NCI-H69 (cell line): ENCODE data around the gene LDB2.
A peak's percentile ranks its signal among the peaks of the same experiment; 100 is the strongest.
"Not testable (repeated sequence)": the region's sequence is repeated elsewhere in the genome, so short reads cannot be mapped to it uniquely, and the experiment has no call there.

Experiments
- DNase-seq: peaks from one replicate; lab custom pipeline; 2025; lab: John Stamatoyannopoulos, UW

LDB2 gene

DNA sequence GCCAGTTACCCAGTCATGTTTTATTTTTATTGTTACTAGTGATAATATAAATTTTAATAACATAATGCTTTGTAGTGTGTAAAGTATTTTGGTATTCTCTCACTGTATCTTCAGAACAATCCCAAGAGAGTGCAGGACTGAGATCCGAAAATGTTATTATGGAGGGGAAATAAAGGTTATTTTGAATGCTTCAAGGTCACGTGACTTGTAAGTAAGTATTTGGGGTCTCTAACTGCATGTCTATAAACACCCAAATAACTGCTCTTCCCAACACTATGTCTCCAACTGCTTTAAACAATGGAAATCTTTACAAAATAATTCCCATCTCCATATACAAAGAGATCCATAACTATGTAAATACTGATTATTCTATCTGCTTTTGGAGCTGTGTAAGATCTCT lies 302.2 kb downstream of the LDB2 start:
- no peak for DNase-seq

DNA sequence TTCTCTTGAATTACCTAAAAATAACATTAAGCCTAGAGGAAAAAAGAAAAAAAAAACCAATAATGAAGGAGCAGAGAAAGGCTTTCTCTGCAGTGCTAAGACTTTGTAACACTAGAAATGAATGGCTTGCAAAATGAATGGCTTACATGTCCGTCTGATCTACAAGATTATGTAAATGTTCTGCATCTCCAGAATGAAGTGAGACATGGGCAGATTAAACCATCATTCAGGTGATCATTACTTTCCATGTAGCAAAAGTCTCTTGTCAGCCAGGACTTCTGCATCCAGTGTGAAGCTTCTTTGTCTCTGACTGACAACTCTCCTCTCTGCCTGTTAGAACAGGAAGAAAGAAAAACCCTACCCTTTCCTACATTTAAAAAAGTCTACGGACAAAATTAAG lies 304.3 kb downstream of the LDB2 start:
- DNase-seq, result no peak

DNA sequence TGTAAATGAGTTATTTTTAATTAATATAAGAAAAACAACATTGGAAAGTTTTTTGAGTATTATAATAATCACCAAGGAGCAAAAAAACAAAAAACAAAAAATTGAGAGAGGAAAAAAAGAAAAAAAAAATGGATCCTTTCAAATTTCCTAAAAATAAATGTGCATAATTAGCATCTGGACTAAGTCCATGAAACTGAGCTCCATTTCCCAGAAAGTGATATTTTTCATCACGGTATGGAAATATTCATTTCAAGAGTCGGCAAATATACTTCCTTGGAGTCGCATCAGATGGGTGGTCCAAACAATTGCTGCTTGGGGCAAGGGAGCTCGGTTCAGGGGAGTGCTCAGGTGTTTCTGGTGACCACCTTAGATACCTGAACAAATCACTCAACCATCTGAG lies 305.1 kb downstream of the LDB2 start:
- DNase-seq, result no peak

DNA sequence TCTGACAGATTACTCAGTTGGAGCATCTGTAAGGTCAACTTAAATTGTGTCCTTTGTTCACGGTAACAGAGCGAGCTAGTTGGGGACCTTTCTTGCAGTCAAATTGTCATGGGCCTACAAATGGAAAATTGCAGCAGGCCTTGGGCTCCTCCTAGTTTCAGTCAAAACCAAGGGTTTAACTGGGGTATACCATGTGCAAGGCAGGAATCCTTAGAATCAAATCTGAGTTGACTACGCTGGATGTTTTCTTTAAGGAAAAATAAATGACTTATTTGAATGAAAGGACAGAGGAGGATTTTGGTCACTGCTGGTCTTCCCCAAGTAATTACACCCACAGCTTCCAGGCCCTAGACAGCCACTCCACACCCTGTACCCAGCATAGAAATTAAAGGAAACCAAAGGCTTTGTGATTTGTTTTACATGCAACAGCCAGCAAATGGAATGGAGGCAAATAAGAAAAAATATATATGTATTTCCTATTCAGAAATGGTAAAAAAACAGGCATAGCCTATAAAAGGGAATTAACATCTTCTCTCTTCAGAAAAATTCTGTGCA lies 307.1 kb downstream of the LDB2 start:
- no peak for DNase-seq

DNA sequence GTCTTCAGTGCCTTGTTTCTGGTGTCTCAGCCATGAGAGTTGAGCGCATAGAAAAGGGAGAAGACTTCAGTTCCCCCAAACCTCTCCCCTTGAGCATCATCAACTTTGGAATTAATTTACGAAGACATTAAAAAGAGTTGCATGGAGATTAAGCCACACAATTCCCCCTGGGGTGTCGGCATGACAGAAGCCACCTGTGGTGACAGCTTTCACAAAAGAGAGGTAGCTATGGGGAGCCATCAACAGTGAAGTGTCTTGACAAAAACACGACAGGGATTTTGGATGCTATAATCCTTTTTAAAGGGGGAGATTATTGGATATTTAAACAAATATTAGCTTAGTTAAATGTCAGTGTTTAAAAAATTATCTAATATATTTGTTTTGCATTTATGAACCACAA lies 307.6 kb downstream of the LDB2 start:
- no peak for DNase-seq

DNA sequence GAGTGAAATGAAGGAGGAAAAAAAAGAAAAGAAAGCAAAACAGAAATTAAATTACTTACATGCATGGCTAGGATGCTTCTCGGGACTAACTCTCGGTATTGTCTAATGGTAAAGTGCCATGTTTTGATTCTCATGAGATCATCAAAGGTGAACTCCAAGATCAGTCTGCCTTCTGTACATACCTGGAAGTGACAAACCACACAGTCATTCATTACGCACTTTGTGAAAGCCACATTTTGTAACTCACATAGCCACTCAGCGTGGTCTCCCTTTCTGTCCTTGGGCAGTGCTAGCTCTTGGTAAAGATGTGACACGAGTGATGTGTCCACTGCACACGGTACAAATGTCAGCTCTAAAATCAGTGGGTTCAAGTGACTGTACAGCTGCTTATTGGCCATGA lies 309.8 kb downstream of the LDB2 start:
- DNase-seq, result no peak

DNA sequence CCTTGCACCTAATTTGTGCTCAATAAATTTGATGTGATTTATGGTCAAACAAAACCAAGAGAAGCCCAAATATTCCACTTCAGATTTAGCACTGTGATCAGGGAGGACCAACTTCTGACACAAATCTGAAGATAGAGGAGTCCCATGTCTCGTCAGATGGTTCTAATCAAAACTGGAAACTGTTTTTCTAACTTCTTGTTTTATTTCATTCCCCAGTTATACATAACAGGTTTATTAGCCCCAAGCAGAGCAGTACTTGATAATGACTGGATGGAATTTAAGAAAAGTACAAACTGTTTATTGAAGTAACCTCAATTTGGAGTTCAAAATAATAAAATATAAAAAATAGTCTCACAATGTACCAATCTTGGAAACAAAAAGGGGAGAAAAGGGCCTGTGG lies 310.3 kb downstream of the LDB2 start:
- no peak for DNase-seq

DNA sequence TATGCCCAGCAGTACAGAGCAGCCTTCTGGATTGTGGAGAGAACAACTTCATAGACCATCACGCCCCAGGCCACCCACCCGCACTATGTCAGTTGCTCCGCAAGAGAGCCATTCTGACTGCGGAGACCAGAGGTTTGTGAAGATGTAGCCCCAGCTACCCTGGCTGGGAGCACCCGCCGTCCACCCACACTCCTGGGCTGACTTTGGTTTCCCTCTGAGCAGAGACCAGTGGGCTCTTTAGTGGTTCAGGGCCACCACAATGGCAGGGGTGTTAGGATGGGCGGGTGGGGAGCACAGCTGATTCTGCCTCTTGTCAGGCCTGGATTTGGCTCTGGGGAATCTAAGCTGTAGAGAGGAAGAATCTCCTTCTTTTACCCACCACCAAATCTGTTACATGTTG lies 313.4 kb downstream of the LDB2 start:
- no peak for DNase-seq

DNA sequence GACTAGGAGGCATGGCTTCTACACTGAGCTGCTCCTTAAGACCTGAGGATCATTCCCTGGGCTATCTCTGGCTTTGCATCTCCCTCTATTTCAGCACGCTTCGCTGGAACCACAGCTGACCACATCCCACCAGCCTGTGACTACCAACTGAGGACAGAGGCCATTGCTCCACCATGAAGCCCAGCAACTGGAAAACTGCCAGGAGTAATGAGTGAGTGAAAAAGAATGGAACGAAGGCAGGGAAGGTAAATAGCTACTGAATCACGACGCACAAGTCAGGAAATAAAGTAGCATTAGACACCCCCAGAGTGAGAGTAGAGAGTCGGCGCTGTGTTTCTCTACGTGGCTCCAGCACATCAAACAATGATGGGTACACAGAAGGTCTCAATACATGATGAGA lies 314.7 kb downstream of the LDB2 start:
- DNase-seq, result no peak

DNA sequence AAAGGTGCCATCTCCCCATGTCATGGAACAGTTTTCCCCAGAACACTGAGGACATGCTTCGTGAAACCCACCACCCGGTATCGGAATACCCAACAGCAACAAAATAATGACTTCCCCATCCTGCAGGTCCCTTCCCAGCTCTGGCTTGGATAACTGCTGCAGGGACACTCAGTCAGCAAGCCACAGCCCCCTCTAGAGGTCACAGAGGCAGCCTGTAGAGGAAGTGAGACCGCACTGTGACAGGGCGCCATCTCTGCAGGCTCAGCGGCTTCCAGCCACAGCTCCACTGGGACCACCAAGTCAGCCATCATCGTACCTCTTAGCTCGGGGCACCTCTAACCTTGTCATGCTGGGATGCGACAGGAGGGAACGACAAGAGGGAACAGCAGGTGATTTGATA lies 315.9 kb downstream of the LDB2 start:
- DNase-seq, result peak; percentile 11

DNA sequence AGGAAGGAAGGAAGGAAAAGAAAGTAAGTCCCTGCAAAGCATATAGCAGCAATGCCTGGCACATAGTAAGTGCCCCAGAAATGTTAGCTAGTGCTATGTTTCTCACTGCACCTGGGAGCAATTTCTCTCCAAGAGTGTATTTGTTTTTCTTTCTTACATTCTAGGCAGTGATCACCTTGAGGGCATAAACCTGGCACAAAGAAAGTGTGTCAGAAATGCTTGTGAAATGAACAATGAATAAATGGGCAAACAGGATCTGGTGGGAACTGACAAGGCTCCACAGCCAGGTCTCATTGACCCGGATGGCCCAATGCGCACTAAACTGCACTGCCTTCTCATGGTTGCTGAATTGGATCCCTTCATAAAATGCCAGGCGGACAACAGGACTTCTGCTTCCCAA lies 316.4 kb downstream of the LDB2 start:
- DNase-seq, result no peak

DNA sequence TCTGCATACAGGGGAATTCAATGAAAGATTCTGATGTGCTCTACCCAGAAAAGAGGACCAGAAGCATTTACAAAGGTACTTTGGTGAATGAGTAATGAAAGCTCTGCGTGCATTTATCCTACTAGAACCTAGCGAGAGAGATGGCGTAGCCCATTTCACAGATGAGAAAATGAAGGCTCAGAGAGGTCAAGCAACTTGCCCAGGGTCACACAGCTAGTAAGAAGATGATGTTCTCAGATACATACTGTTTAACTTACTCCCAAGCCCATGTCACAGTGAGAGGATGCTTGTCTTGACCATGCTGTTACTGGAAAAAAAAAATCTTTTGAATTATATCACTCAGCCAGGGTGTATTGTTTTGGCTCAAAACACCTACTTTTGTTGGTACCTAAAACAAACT lies 317.3 kb downstream of the LDB2 start:
- no peak for DNase-seq

DNA sequence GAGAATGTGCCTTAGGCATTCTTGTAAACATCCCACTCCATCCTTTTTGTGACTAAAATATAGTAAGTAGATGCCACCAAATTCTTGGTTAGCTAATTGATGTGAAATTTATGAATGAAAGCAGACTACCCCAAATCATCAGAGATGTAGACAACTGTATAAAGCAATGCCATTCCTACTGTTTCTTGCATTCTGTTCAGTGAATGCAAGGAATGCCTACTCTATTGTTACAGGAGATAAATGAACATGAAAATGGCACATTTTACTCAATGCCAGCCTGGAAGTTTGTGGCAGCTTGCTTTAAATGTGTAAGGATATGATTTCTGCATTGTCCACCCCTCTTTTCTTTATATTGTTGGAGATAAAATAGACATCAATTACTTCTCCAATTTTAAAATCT lies 317.9 kb downstream of the LDB2 start:
- no peak for DNase-seq

DNA sequence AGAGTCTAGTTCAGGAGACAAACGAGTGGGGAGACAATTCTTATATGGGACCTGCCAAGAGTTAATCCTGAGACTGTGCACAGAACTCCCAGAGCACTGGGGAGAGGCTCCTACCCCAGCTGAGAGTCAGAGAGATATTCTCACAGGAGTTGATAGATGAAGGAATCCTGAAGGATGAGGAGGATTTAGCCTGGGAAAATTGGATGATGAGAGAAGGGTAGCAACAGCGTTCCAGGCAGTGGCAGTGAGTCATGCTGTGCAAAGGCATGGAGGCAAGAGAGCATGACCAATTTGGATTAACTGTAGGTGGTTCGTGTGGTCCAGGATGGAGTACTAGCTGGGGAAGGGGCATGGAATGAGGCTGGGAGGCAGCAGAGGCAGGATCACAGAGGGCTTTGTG lies 318.6 kb downstream of the LDB2 start:
- DNase-seq, result no peak

DNA sequence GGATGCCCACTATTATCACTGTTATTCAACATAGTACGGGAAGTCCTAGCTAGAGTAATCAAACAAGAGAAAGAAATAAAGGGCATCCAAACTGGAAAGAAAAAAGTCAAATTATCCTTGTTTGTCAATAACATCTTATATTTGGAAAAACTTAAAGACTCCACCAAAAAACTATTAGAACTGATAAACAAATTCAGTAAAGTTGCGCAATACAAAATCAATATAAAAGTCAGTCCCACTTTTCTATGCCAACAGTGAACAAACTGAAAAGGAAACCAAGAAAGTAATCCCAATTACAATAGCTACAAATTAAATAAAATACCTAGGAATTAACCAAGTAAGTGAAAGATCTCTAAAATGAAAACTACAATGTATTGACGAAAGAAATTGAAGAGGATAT lies 321.3 kb downstream of the LDB2 start:
- no peak for DNase-seq

DNA sequence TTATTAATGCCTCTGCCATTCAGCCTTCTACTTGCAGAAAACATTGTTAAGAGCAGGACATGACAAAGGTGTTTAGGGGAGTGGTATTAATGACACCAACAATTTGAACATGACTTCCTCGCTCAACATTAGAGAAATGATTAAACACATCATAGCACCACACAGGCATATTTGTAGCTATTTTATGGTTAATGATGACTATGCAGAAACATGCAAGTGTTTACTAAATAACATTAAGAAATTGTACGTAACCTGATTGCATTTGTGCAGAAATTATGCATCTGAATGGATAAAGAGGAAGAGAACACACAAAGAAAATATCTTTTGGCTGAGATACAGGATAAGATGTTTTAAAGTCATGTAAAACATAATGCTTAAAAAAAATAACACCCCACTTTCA lies 323.5 kb downstream of the LDB2 start:
- DNase-seq, result no peak

DNA sequence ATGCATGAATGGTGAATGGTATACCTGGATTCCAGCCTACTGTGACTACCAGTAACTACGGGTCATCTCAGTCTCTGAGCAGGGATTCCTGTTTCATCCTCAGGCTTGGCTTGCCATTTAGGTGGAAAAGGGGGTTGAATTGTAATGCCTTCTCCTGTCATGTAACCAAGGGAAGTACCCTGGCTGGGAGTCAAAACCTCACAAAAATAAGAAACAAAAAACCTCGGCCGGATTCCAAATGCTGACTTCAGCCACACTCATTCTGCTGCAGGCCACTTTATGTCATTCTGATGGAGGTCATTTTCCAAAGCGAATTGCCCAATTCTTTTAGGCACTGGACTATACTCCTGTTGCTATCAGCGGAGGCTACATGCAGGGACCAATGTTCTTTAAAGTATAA lies 324.7 kb downstream of the LDB2 start:
- no peak for DNase-seq

DNA sequence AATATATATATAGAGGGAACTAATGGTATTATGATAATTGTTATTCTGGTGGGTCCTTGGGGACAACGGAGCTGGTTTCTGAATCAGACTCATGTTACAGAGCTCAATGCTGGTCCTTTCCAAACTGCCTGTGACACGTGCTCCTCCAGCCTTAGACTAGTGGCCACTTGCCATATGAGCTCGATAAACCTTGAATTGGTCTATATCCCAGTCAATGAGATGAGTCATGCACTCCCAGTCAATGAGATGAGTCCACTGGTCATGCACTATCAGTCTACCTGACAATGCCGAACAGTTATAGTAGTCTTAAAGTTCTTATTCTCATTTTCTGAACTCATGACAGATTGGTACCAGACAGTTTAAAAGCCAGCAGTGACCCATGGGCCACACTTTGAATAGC lies 325.2 kb downstream of the LDB2 start:
- DNase-seq, result no peak

DNA sequence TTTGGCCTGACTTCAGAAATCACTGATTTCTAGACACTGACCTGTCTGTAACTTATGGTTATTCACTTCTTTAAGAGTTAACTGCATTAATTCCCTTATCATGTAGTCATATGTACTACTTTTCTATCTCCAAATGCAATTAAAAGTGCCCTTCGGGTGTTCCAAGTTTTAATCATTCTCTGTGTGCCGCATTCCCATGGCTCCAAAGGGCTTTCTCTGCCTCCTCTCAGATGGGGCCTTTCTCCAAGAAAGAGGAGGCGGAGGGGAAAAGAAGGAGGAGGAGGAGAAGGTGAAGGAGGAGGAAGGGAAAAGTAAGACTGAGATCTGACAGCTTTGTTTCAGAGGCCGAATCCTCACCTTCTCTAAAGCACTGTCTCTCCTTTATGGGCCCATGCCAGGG lies 325.8 kb downstream of the LDB2 start:
- DNase-seq, result no peak

DNA sequence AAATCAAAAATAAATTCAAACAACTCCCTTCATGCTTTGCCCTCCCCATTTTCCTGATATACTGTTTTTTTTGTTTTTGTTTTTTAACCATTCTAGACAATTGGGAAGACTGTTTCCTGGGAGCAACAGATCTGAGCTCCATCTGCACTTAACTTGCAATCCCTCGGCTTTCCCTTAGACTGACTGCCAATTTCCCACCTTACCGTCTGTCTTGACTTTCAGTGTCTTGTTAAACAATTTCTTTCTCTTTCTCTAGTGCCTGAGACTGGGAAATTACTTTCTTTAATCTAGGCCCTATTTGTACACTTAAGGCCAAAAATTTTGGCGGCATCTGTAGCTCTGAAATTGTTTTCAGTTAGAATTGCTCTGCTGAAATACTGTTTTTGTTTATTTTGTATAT lies 326.3 kb downstream of the LDB2 start:
- DNase-seq, result no peak

DNA sequence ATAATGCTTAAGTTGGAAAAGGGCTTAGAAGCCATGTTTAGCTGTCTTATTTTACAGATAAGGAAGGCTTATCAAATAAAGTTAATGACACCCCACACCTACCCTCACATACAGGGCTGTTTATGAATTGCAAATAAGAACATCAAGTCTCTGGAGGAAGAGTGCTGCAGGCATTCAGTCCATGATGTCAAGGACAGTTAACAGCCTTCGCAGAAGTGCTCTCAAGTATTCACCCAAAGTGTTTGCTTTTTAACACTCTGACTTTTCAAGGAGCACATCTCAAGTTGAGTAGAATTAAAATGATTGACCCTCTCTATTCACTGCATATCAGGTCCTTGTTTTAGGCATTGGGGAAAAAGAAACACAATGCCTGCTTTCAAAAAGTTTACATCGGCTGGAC lies 328.7 kb downstream of the LDB2 start:
- DNase-seq, result no peak

DNA sequence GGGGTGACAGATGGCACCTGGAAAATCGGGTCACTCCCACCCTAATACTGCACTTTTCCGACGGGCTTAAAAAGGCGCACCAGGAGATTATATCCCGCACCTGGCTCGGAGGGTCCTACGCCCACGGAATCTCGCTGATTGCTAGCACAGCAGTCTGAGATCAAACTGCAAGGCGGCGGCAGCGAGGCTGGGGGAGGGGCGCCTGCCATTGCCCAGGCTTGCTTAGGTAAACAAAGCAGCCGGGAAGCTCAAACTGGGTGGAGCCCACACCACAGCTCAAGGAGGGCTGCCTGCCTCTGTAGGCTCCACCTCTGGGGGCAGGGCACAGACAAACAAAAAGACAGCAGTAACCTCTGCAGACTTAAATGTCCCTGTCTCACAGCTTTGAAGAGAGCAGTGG lies 341.1 kb downstream of the LDB2 start:
- DNase-seq, result not testable (repeated sequence)

DNA sequence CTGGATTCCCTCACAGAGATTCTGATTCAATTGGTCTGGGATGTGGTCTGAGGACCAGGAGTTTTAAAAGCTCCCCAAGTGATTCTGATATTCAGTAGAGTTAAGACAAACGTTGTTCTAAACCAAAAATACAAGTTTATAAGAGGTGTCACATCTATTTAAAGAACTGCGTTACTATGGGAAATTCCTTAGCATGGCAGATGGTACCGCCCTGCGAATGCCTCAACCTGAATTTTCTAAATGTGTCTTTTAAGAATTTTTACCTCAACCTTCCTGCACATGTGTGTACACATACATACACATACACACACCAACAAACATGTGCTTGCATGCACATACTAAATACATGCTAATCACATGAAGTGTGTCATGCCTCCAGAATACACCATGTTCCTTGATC lies 343.3 kb downstream of the LDB2 start:
- no peak for DNase-seq

DNA sequence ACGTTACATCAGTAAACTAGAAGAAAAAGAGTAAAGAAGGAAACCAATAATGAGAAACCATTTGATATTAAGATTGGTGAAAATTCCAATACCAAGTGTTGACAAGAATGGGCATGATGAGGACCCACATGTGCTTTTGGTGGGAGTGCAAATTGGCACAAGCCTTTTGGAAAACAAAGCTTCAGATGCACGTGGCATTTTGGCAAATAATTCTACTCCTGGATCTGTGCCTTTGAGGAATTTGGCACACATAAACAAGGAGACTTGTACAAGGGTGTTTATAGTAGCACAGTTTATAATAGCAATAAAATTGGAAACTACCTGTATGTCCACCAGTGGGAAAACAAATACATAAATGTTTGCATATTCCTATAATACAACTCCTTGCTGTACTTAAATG lies 347.9 kb downstream of the LDB2 start:
- no peak for DNase-seq

DNA sequence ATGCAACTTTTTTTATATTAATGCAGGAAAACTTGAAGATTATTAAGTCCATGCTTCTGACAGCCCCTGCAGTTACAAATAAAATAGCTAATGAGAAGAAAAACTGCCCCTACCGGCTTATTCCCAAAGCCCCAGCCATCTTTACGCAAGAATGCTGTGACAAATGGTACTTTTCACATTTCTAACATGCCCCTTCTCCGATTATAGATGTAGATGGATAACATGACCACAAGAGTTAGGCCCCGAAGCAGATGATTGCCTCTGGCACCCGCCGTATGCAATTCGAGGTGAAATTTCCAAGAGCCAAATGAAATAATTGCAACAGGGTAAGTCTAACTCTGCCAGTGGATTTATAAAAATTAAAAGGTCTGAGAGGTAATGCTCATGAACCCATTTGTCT lies 352.8 kb downstream of the LDB2 start:
- no peak for DNase-seq
